Stimulated activated CD8-positive, alpha-beta memory T cell treated with anti-CD3 and anti-CD28 coated beads, Interleukin-2, amount 100 ng/mL, for 1 hour (primary cell): ENCODE measurements around the gene SLC22A6.

Experiments
- DNase-seq, 2 donors: peaks; one replicate each; pipeline ENCODE4 v3.0.0-alpha.2; 2020; ENCODE audit warnings: low read depth in 2 of 2

Gene SLC22A6, protein sequence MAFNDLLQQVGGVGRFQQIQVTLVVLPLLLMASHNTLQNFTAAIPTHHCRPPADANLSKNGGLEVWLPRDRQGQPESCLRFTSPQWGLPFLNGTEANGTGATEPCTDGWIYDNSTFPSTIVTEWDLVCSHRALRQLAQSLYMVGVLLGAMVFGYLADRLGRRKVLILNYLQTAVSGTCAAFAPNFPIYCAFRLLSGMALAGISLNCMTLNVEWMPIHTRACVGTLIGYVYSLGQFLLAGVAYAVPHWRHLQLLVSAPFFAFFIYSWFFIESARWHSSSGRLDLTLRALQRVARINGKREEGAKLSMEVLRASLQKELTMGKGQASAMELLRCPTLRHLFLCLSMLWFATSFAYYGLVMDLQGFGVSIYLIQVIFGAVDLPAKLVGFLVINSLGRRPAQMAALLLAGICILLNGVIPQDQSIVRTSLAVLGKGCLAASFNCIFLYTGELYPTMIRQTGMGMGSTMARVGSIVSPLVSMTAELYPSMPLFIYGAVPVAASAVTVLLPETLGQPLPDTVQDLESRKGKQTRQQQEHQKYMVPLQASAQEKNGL

GRCh38 chr11:62984451-62984991 is at the start of gene SLC22A6:
SLC22A6 (minus strand) TSS chr11:62984967; CDS start chr11:62984690, 277 bp downstream.
- no peak for DNase-seq

GRCh38 chr11:63032457-63032856 is 47.7 kb upstream of the SLC22A6 start:
- DNase-seq = no peak

- DNase-seq = peak; percentile 70 to 74
These were observed 39.3 kb upstream of the SLC22A6 start for GRCh38 chr11:63023841-63024648.

GRCh38 chr11:63023222-63023814 is 38.6 kb upstream of the SLC22A6 start:
- DNase-seq = no peak

GRCh38 chr11:63022441-63022840 is 37.7 kb upstream of the SLC22A6 start:
- no peak for DNase-seq

DNA sequence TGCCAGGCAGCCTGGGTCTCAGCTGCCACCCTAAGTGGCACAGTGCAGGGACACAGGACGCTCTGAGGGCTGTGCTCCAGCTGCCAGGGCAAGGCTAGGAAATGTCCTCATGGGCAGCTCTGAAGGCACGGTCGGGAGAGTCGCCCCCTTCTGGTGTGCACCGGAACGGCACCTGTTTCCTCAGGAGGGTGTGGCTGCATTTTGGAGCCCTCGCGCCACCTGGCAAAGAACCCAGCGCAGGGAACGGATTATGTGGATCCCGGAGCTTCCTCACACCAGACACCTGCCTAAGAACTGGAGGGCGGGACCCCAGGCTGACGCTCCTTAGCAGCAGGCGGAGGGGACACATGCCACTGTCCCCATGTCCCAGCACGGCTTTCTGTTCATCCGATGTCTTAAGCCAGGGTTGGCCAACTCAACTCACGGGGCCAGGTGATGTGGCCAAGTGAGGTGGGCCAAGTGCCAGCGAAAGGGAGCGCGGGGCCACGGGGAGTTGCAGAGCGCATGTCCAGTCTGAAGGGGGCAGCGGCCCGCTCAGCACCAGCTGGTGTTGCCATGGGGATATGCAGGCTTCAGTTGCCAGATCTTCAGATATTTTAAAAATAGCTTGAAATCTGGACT is 36.0 kb upstream of the SLC22A6 start:
- no peak for DNase-seq

GRCh38 chr11:63019506-63019905 is 34.7 kb upstream of the SLC22A6 start:
- DNase-seq = no peak

DNA sequence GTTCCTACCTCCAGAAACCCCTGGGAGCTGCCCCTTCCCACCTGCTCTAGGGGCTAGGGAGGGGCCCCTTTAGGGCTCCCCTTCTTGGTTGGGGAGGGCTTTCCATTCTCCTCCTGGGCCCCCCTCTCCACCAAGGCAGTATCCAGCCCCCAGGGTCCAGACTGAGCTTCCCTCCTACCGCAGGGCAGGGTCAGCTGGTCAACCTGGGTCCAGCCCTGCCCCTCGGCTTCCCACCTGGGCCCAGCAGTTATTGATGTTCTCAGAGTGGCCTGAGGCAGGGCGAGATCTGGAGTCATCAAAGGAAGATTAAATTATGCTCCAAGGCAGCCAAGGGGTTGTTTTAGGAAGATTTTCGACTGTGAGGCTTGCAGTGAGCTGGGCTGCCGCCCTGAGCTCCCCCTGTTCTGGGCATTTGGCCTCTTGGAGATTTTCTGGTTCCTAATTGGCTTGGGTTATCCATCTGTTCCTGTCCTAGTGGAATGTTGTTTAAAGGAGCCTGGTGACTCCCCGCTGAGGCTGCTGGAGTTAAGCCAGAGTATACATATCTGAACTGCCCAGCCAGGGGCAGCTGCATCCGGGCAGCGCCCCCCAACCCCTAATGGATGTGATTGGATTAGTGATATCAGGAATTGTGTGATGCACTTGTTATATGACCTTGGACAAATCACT is 32.7 kb upstream of the SLC22A6 start:
- DNase-seq = no peak

- no peak for DNase-seq
These were observed 30.9 kb upstream of the SLC22A6 start, which contains the start of gene SLC22A8 for GRCh38 chr11:63015521-63016215. SLC22A8 (minus strand) TSS chr11:63015841; CDS start chr11:63014958, 883 bp downstream.

GRCh38 chr11:63014408-63015055 is 29.8 kb upstream of the SLC22A6 start:
- no peak for DNase-seq

GRCh38 chr11:63012839-63013238 is 28.1 kb upstream of the SLC22A6 start:
- no peak for DNase-seq

- DNase-seq = no peak
These were observed 27.7 kb upstream of the SLC22A6 start for GRCh38 chr11:63012430-63012829.

DNA sequence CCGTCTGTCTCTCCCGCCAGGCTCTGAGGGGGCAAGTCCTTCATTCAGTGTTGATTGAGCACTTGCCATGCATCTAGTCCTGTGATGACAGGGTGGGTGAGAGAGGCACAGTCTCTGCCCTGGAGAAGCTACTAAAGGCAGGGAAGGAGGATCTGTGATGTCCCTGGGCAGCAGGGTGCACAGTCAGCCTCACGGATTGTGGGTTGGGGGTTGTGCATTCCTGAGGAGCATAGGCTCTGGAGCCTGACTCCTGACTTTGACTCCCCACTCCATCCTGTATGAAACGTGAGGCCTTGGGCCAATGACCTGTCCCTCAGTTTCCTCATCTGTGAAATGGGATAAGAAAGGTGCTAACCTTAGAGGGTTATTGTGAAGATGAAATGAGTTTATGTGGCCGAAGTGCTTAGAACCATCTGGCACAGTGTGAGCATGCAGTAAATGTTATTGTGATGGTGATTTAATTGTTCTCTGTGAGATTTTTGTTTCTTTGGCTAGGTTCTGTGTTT is 26.2 kb upstream of the SLC22A6 start:
- DNase-seq = no peak

DNA sequence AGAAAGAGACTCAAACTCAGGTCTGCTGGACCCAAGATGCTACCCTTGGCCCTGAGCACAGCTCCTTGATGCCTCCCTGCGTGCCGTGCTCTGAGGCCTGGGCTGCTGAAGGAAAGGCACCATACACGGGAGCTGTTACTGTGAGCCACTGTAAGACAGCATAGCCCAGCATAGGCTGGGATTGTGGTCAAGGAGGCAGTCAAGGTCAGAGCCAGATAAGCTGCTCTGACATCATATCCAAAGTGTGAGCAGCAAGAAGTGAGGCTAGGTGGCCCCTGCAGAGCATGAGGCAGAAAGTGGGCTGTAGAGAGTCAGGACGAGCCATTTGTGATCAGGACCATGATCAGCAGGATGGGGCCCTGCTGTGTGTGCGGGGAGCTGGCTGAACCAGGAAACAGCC is 23.2 kb upstream of the SLC22A6 start:
- DNase-seq = no peak

DNA sequence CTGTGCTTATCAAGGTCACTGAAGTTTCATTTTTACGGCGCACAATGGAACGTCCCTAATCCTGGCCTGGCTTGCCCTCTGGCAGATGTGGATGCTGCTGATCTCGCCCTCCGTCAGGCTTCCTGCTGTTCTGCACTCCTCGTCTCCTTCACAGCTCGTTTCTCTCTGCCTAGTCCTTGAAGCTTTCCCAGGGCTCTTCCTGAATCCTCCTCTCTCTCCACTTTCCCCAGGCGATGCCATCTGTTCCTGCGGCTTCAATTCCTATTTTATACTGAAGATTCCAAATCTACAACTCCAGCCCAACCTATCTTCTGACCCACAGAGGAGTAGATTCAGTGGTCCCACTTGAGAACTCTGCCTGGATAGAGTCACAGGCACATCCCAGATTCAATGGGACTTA is 16.7 kb upstream of the SLC22A6 start:
- DNase-seq = no peak

DNA sequence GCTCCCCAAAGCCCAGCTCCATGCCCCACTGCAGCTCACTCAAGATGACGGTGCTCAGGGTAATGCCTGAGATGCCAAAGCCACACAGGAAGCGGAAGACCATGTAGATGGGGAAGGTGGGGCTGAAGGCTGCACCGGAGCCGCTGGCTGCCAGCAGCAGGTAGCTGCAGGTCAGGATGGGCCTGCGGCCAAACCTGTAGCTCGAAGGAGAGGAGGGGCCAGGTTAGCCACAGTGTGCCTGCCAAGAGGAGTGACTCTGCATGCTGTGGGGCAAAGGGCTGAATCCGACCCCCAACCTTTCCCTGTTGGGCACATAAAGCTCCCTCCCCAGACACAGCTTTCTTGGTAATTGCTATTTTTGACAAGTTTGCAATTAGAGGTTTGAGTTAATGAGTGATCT is 14.9 kb upstream of the SLC22A6 start:
- no peak for DNase-seq

GRCh38 chr11:62999156-62999555 is 14.4 kb upstream of the SLC22A6 start:
- no peak for DNase-seq

GRCh38 chr11:62996271-62996670 is 11.5 kb upstream of the SLC22A6 start:
- no peak for DNase-seq

DNA sequence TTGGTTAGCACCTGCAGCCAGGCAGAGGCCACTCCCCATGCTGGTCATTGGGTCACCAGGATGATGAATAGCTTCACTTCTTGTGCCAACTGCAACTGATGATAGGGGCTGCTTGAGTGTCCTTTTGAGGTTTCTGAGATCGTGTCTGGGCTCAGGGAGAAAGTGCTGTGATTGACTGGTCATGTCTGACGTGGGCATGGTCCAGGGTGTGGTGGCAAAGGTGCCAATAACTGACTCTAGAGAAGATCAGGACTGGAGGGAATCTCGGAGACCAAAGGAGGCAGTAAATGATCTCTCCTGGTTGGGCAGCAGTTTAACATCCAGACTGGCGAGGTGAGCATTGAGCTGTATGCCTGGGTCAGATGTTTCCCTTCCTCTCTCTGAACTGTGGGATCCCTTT is 10.0 kb upstream of the SLC22A6 start:
- no peak for DNase-seq

GRCh38 chr11:62988276-62988675 is 3.5 kb upstream of the SLC22A6 start:
- no peak for DNase-seq
